ENCODE data around the gene TUT7. TPM values are rescaled to one million over a fixed set of nuclear protein-coding genes. Genes with fewer than 3 reads are reported as not detected.

The TUT7 gene
- total RNA-seq, 1 donor from 2014 or later, result 39.7 TPM

GRCh38 chr9:86252870-86253269 is 101.3 kb downstream of the TUT7 start:
- no peak for DNase-seq (ENCODE audit: low read depth)

DNA sequence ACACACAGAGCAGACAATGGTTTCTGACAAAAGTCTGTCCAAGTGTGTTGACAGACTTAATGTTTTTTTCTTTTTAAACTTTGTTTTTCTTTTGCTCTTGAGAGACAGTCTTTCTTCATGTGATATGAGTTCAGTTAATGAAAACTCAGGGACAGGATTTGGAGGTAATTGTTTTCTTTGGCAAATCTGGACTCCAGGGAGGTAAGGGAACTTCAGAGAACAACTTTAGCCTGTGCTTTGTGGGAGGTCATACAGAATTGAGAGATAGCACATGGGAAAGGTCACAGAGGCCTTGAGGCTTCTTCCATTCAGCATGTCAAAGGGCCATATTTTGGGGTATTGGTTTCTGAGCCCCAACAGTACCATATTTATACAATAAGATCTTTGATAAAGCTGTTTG is 104.1 kb downstream of the TUT7 start:
- DNase-seq (ENCODE audit: low read depth), result no peak

GRCh38 chr9:86248746-86249145 is 105.5 kb downstream of the TUT7 start:
- no peak for DNase-seq (ENCODE audit: low read depth)

DNA sequence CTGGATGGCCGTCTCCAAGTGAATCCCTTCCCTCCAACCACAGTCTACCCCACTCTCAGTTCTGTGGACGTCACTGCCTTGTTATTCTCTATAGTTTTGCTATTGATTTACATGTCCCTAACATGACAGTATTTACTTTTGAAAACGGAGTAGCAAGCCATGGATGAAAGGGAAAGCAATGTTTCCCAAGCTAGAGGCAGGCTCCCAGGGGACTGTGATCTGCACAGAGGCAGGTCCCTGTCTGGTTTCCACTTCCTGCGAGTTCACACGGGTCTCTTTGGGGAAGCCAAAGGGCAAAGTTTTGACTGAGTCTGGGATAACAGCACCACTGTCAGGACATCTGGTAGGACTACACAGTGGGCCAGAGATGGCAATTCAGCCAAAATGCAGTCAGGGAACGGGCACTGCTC is 107.5 kb downstream of the TUT7 start:
- no peak for DNase-seq (ENCODE audit: low read depth)

DNA sequence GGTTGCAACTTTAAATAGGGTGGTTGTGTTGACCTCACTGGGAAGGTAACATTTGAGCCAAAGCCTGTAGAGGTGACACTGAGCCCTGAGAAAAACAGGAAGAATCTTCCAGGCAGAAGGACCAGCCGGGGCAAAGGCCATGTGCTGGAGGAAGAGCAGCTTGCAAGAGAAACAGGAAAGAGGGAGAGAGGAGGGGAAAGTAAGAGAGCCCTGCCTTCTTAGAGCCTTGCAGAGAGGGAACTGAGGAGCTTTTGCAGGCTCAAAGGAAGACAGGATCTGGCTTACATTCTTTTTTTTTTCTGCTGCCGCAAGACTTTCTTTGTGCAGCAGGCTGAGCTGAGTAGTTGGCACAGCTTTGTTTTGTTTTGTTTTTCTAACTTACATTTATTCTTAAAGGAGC is 112.1 kb downstream of the TUT7 start:
- no peak for DNase-seq (ENCODE audit: low read depth)

DNA sequence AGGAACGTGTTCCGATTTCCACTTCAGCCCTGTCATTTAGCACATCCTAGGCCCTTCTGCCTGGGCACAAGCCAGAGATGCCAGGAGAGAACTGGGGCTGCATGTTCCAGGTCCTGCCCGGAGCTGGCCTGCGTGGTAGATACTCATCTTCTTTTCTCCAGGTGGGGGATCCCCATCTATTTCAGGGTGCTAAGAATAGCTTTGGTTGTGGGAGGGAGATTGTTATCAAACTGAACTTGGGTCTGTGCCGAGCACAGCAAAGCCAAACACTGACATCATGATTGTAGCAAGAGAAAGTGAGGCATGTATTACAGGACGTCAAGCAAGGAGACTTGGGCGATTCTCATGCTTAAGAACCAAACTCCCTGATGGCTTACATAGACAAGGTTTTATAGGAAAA is 113.0 kb downstream of the TUT7 start:
- DNase-seq (ENCODE audit: low read depth), result no peak

- peak; percentile 35 for DNase-seq (ENCODE audit: low read depth)
Measured at GRCh38 chr9:86238861-86239770, 115.1 kb downstream of the TUT7 start.

Other genes with a start within 250 kb of the TUT7 start
- gene C9orf153, start 94.8 kb downstream of the TUT7 start, total RNA-seq, result 0.15 TPM in 1 of 2 replicates, not detected in the other
- gene ISCA1, start 71.9 kb downstream of the TUT7 start, total RNA-seq, result 43.9 and 47.1 TPM in 2 replicates

Measured in renal cortical epithelial cell (primary cell).